ENCODE results near the gene ITFG2. TPM values are rescaled to one million over a fixed set of nuclear protein-coding genes. Genes with fewer than 3 reads are reported as not detected.

Gene ITFG2
- total and polyA plus RNA-seq, 2 donors from 2014 or later, result 23.6 to 48.2 TPM

DNA sequence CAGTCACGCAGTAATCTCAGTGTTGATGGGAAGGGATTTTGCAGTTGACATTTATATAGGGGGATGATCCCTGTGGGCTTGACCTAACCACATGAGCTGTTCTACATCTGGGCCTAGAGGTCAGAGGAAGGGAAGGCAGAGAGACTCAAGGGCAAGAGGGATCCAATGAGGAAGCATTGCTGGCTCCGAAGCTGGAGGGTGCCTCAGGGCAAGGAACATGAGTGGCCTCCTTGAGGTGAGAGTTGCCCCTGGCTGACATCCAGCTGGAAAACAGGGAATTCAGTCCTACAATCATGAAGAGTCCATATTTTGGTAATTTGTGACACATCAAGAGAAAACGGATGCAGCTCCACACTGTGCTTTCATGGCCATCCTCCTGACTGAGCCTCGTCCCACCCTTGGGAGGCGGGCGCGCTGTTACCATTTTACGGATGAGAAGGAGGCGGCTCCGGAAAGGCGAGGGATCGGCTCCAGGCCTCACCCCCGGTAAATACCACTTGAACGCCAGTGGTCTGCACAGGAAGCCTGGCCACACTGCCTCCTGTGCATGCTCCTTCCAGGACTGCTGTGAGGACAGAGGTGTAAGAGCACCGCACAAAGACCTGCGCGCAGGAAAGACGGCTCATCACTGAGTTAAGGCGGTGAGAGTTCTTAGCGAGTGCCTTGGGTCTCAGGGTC is 36.2 kb upstream of the ITFG2 start:
- FAIRE-seq, result no peak

DNA sequence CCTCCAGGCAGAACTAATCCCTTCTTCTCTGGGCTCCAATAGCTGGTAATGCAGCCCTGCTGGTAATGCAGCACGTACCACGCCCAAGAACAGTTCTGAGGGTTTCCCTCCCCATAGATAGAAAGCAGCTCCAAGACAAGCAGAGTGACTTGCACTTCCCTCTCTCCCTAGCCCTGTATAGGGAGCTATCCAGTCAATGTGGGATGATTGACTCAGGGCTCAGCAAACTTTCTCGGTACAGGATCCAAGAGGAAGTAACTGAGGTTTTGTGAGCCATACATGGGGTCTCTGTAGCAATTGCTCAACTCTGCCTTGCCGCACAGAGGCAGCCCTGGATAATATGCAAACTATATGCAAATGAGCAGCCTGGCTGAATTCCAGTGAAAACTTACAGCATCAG is 33.2 kb upstream of the ITFG2 start:
- DNase-seq (no peak), FAIRE-seq (no peak)
- intact Hi-C loops (cut with DNase I), result no loop called here
- Histone ChIP-seq H3K27ac (ENCODE audit: low read depth in 2 of 2, low read length in 2 of 2) (no peak overlapping the region), H3K4me1 (ENCODE audit: control insufficient read depth in 2 of 3, insufficient read depth in 2 of 3, low read depth in 1 of 3, low read length in 3 of 3) (peaks cover 0 to 2% (median 2%) of the 10 kb centered on the region in 3 donors), H3K9me3 (ENCODE audit: control insufficient read depth in 2 of 3, insufficient read depth in 1 of 3, low read length in 3 of 3) (no peaks in the 10 kb centered on the region), H3K9ac (ENCODE audit: low read length in 3 of 3) (no peak overlapping the region), H3K4me3 (ENCODE audit: low read length in 3 of 3) (no peak overlapping the region), H3K27me3 (ENCODE audit: control insufficient read depth, insufficient read depth, low read length) (peaks cover 2% of the 10 kb centered on the region), H3K36me3 (ENCODE audit: control insufficient read depth in 2 of 3, insufficient read depth in 3 of 3, low read length in 3 of 3) (no peaks in the 10 kb centered on the region)
- TF ChIP-seq, protein P1, sequence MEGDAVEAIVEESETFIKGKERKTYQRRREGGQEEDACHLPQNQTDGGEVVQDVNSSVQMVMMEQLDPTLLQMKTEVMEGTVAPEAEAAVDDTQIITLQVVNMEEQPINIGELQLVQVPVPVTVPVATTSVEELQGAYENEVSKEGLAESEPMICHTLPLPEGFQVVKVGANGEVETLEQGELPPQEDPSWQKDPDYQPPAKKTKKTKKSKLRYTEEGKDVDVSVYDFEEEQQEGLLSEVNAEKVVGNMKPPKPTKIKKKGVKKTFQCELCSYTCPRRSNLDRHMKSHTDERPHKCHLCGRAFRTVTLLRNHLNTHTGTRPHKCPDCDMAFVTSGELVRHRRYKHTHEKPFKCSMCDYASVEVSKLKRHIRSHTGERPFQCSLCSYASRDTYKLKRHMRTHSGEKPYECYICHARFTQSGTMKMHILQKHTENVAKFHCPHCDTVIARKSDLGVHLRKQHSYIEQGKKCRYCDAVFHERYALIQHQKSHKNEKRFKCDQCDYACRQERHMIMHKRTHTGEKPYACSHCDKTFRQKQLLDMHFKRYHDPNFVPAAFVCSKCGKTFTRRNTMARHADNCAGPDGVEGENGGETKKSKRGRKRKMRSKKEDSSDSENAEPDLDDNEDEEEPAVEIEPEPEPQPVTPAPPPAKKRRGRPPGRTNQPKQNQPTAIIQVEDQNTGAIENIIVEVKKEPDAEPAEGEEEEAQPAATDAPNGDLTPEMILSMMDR (IDR thresholded peaks at IDR 0.05; ENCODE audit: borderline replicate concordance, extremely low read depth, insufficient read depth), result no peak

More for the DNA sequence above, 36.2 kb upstream of the ITFG2 start:
- no peak for DNase-seq
- intact Hi-C loops (cut with DNase I), result no loop called here
- Histone ChIP-seq H3K4me3 (ENCODE audit: low read length in 3 of 3) (no peak overlapping the region), H3K4me1 (ENCODE audit: control insufficient read depth in 2 of 3, insufficient read depth in 2 of 3, low read depth in 1 of 3, low read length in 3 of 3) (no peaks in the 10 kb centered on the region), H3K36me3 (ENCODE audit: control insufficient read depth in 2 of 3, insufficient read depth in 3 of 3, low read length in 3 of 3) (no peaks in the 10 kb centered on the region), H3K9ac (ENCODE audit: low read length in 3 of 3) (no peak overlapping the region), H3K27me3 (ENCODE audit: control insufficient read depth, insufficient read depth, low read length) (no peaks in the 10 kb centered on the region), H3K9me3 (ENCODE audit: control insufficient read depth in 2 of 3, insufficient read depth in 1 of 3, low read length in 3 of 3) (no peaks in the 10 kb centered on the region), H3K27ac (ENCODE audit: low read depth in 2 of 2, low read length in 2 of 2) (no peak overlapping the region)
- TF ChIP-seq, protein P1 (IDR thresholded peaks at IDR 0.05; ENCODE audit: borderline replicate concordance, extremely low read depth, insufficient read depth), result no peak

DNA sequence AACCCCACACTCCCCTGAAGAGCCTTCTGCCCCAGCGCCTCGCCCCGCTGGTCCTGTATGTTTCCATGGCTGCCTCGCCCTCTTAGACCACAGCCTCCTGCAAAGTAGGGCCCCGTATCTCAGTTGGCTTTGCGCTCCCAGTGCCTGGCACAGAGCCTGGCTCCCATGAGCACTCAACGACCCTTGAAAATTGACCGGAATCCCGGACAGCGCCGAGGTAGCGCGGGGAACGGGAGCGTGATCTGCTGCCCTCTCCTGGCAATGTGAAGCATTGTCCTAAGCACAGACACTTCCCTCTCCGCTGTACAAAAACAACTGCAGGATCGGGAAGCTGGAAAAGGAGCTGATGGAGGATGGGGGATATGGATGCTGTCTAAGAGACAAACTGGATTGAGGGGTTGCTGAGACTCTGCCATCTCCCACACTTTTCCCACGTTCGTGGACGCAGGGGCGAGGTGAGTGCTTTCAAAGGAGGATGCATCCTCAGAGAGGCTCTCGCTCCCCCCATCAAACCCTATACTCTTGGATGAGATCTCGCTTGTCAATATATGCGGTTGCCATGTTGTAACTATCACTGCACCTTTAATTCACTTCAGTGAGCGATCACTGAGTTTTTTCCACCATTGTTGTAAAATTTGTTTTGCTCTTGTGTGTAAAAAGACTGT is 28.4 kb upstream of the ITFG2 start:
- Histone ChIP-seq H3K36me3 (ENCODE audit: control insufficient read depth in 2 of 3, insufficient read depth in 3 of 3, low read length in 3 of 3) (no peaks in the 10 kb centered on the region), H3K27ac (ENCODE audit: low read depth in 2 of 2, low read length in 2 of 2) (no peak overlapping the region), H3K9ac (ENCODE audit: low read length in 3 of 3) (no peak overlapping the region), H3K27me3 (ENCODE audit: control insufficient read depth, insufficient read depth, low read length) (peaks cover 10% of the 10 kb centered on the region), H3K9me3 (ENCODE audit: control insufficient read depth in 2 of 3, insufficient read depth in 1 of 3, low read length in 3 of 3) (no peaks in the 10 kb centered on the region), H3K4me1 (ENCODE audit: control insufficient read depth in 2 of 3, insufficient read depth in 2 of 3, low read depth in 1 of 3, low read length in 3 of 3) (peaks cover 0 to 2% (median 2%) of the 10 kb centered on the region in 3 donors), H3K4me3 (ENCODE audit: low read length in 3 of 3) (no peak overlapping the region)
- intact Hi-C loops (cut with DNase I), result no loop called here
- TF ChIP-seq, protein P1 (IDR thresholded peaks at IDR 0.05; ENCODE audit: borderline replicate concordance, extremely low read depth, insufficient read depth), result peak; percentile 75
- DNase-seq (peak; percentile 69 to 81 (median 75)), FAIRE-seq (no peak)

Data from kidney (tissue), 14 donors.